A549 (cell line): ENCODE measurements around the gene FOXO3.

Experiments
- CBX8 ChIP-seq: fragments of 200-600 bp; sonication (generic); IDR thresholded peaks from 2 replicates; pipeline ENCODE4 v1.6.1; 2016
- CEBPB ChIP-seq, 2 experiments: fragments of >200 bp in 1 of 2; sonication (Bioruptor Twin) in 1 of 2; formaldehyde crosslinking in 1 of 2; IDR thresholded peaks; 2 replicates each; pipeline ENCODE4 v1.6.1; 2012 to 2016
- CTCF ChIP-seq: fragments of >200 bp; sonication (Bioruptor Twin); formaldehyde crosslinking; IDR thresholded peaks from 3 replicates; pipeline ENCODE4 v1.5.1; 2016
- EP300 ChIP-seq, 2 experiments: fragments of >200 bp; sonication (Bioruptor Twin); formaldehyde crosslinking; IDR thresholded peaks; 2 replicates in 1 of 2; 3 replicates in 1 of 2; pipeline ENCODE4 v1.6.1; 2016 to 2017
- MAZ ChIP-seq: fragments of 150-350 bp; IDR thresholded peaks from 2 replicates; pipeline ENCODE4 v1.6.1; 2014; ENCODE audit warnings: antibody characterized with exemption, low read depth, low read length, borderline replicate concordance
- MYC ChIP-seq: IDR thresholded peaks from 2 replicates; pipeline ENCODE4 v1.6.1; 2012; ENCODE audit warnings: mild to moderate bottlenecking, inconsistent platforms, low read length, improper control_type of control experiment, borderline replicate concordance
- POLR2A ChIP-seq: IDR thresholded peaks from 2 replicates; pipeline ENCODE4 v1.6.1; 2012; ENCODE audit warnings: mild to moderate bottlenecking, low read length
- RAD21 ChIP-seq, 2 experiments: fragments of >200 bp in 1 of 2; sonication (Bioruptor Twin) in 1 of 2; formaldehyde crosslinking in 1 of 2; IDR thresholded peaks in 1 of 2; conservative IDR thresholded peaks in 1 of 2; 2 replicates in 1 of 2; 3 replicates in 1 of 2; pipeline ENCODE4 v1.6.1; 2012 to 2018; ENCODE audit warnings: inconsistent platforms in 1 of 2
- REST ChIP-seq: fragments of 200-600 bp; sonication (generic); IDR thresholded peaks from 2 replicates; pipeline ENCODE4 v1.6.1; 2016; ENCODE audit warnings: antibody characterized with exemption, mild to moderate bottlenecking, moderate library complexity
- SREBF2 ChIP-seq: fragments of 450-650 bp; IDR thresholded peaks from 2 replicates; pipeline ENCODE4 v1.6.1; 2014; ENCODE audit warnings: mild to moderate bottlenecking, moderate library complexity
- TF ChIP-seq, protein P1 (sequence below): IDR thresholded peaks from 2 replicates; pipeline ENCODE4 v1.6.1; 2012; ENCODE audit warnings: low read depth, borderline replicate concordance

- TF ChIP-seq MYC (no peak), MAZ (no peak), CTCF (no peak), RAD21 (conservative IDR thresholded peaks at IDR 0.05 in 1 of 2, IDR thresholded peaks at IDR 0.05 in 1 of 2) (no peak), REST (no peak), EP300 (IDR thresholded peaks at IDR 0.05) (no peak), CEBPB (IDR thresholded peaks at IDR 0.05) (no peak), SREBF2 (no peak), CBX8 (no peak), POLR2A (no peak)
- TF ChIP-seq, protein P1, sequence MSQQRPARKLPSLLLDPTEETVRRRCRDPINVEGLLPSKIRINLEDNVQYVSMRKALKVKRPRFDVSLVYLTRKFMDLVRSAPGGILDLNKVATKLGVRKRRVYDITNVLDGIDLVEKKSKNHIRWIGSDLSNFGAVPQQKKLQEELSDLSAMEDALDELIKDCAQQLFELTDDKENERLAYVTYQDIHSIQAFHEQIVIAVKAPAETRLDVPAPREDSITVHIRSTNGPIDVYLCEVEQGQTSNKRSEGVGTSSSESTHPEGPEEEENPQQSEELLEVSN = no peak
Observed at GRCh38 chr6:108660251-108660650, 99.5 kb downstream of the FOXO3 start.
